Measurements from ENCODE around the gene EHMT1.

EHMT1 gene

GRCh38 chr9:137674976-137675320, 56.1 kb downstream of the EHMT1 start:
- DNase-seq: no peak

GRCh38 chr9:137676998-137677397, 58.2 kb downstream of the EHMT1 start:
- no peak for DNase-seq

GRCh38 chr9:137678202-137678601, 59.4 kb downstream of the EHMT1 start:
- no peak for DNase-seq

- no peak for DNase-seq
These were observed 60.4 kb downstream of the EHMT1 start for GRCh38 chr9:137679249-137679648.

GRCh38 chr9:137679695-137680305, 61.0 kb downstream of the EHMT1 start:
- no peak for DNase-seq

GRCh38 chr9:137680444-137681358, 61.9 kb downstream of the EHMT1 start:
- no peak for DNase-seq

- no peak for DNase-seq
These were observed 63.8 kb downstream of the EHMT1 start for GRCh38 chr9:137682428-137683105.

- DNase-seq: no peak
These were observed 64.6 kb downstream of the EHMT1 start for GRCh38 chr9:137683262-137683864.

GRCh38 chr9:137685035-137685740, 66.4 kb downstream of the EHMT1 start:
- no peak for DNase-seq

GRCh38 chr9:137685741-137686420, 67.1 kb downstream of the EHMT1 start:
- no peak for DNase-seq

GRCh38 chr9:137688261-137688660, 69.5 kb downstream of the EHMT1 start:
- no peak for DNase-seq

GRCh38 chr9:137688725-137689124, 69.9 kb downstream of the EHMT1 start:
- DNase-seq: no peak

- no peak for DNase-seq
These were observed 71.1 kb downstream of the EHMT1 start for GRCh38 chr9:137689745-137690529.

GRCh38 chr9:137690930-137691645, 72.3 kb downstream of the EHMT1 start:
- no peak for DNase-seq

GRCh38 chr9:137691646-137692351, 73.0 kb downstream of the EHMT1 start:
- DNase-seq: no peak

- no peak for DNase-seq
These were observed 75.6 kb downstream of the EHMT1 start for GRCh38 chr9:137694236-137694959.

- no peak for DNase-seq
These were observed 76.4 kb downstream of the EHMT1 start for GRCh38 chr9:137694962-137695875.

All from activated gamma-delta T cell treated with Interleukin-2 at 50 U/mL for 16 hours (primary cell).